Astrocyte (in vitro differentiated cells and primary cell): ENCODE measurements around the gene HBZ.
"Not testable (repeated sequence)": the region's sequence is repeated elsewhere in the genome, so short reads cannot be mapped to it uniquely, and the experiment has no call there.

Experiments used
- CTCF ChIP-seq: IDR thresholded peaks from 2 replicates; pipeline ENCODE4 v1.5.1; 2011; ENCODE audit warnings: low read depth, mild to moderate bottlenecking, inconsistent platforms, low read length, moderate library complexity; ENCODE audit not compliant: insufficient read depth
- EZH2 ChIP-seq: IDR thresholded peaks from 2 replicates; pipeline ENCODE4 v1.6.1; 2012; ENCODE audit warnings: mild to moderate bottlenecking, low read length, inconsistent platforms; ENCODE audit not compliant: insufficient read depth

- not testable (repeated sequence) for TF ChIP-seq CTCF, EZH2
Measured at GRCh38 chr16:163696-164095, 11.3 kb downstream of the HBZ start.
